ENCODE results near the gene FAM120AOS. TPM values are rescaled to one million over a fixed set of nuclear protein-coding genes. Genes with fewer than 3 reads are reported as not detected.

The FAM120AOS gene
- polyA plus RNA-seq, 1 experiment = 34.3 TPM

DNA sequence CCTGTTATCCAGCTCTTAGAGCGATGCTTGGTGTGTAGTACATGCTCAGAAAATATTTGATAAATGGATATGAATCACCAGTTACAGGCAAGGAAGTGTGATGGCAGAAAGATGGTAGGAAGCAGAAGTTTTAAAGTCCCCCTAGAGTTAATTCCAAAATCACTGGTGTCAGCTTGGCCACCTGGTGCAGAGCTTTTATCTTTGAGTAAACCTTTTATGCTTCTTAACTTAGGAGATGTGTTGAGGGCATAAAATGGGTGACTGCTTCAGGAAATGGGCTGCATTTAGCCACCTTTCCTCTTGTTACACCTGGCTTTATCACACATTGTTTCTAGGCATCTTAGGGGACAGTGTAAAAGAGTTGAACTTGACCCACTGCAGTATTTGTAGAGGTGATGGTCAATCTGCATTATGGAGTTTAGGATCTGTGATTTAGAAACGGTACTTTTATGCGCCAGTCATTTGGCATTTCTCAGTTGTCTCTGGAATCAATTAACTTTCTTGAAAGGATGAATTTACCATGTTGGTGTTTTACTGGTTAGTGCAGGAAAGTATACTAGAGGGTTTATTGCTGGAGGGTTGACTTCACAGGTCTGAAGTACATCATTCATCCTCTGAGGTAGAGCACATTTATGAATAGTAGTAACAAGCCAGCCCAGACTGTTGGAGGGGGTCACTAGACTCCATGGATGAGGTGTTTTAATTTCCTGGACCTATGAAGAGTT lies 7.5 kb upstream of the FAM120AOS start:
- ChIA-PET POLR2A (no interaction called here), CTCF (no interaction called here)
- TF ChIP-seq CTCF (IDR thresholded peaks at IDR 0.05; ENCODE audit: insufficient read depth, low read depth, low read length) = no peak

GRCh38 chr9:93459432-93459847 lies 6.1 kb upstream of the FAM120AOS start:
- CTCF ChIA-PET = no interaction called here
- no peak for DNase-seq (ENCODE audit: low read depth)
- POLR2A ChIA-PET = no interaction called here
- H3K27me3 ChIP-seq (ENCODE audit: control insufficient read depth, insufficient read depth, low read length) = no peaks in the 10 kb centered on the region
- TF ChIP-seq CTCF (IDR thresholded peaks at IDR 0.05; ENCODE audit: insufficient read depth, low read depth, low read length) = no peak
- H3K4me3 ChIP-seq (ENCODE audit: low read depth, low read length) = no peak overlapping the region
- no peaks in the 10 kb centered on the region for H3K36me3 ChIP-seq (ENCODE audit: control insufficient read depth, insufficient read depth, low read length)

More for the DNA sequence above, 7.5 kb upstream of the FAM120AOS start:
- H3K27me3 ChIP-seq (ENCODE audit: control insufficient read depth, insufficient read depth, low read length) = no peaks in the 10 kb centered on the region
- no peak for DNase-seq (ENCODE audit: low read depth)
- H3K36me3 ChIP-seq (ENCODE audit: control insufficient read depth, insufficient read depth, low read length) = no peaks in the 10 kb centered on the region
- no peak overlapping the region for H3K4me3 ChIP-seq (ENCODE audit: low read depth, low read length)

DNA sequence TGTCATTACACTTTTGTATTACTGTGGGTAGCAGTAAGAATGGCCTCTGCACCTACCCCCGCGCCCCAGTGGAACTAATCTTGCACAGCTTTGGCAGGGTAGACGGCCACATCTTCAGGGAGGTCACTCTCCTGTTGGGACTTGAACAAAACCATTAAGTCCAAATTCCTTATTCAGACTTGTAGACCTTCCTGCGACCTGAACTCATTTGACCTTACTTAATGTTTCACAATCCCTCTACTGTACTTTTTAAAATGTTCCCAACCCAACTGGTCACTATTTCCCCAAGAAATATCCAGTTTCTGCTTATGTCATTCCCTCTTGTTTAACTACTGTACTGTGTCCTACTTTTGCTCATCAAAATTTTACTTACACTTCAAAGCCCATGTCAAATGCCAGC lies 5.3 kb upstream of the FAM120AOS start:
- no peak for TF ChIP-seq CTCF (IDR thresholded peaks at IDR 0.05; ENCODE audit: insufficient read depth, low read depth, low read length)
- POLR2A ChIA-PET = no interaction called here
- Histone ChIP-seq H3K36me3 (ENCODE audit: control insufficient read depth, insufficient read depth, low read length) (no peaks in the 10 kb centered on the region), H3K4me3 (ENCODE audit: low read depth, low read length) (no peak overlapping the region), H3K27me3 (ENCODE audit: control insufficient read depth, insufficient read depth, low read length) (no peaks in the 10 kb centered on the region)
- no peak for DNase-seq (ENCODE audit: low read depth)
- CTCF ChIA-PET = no interaction called here

DNA sequence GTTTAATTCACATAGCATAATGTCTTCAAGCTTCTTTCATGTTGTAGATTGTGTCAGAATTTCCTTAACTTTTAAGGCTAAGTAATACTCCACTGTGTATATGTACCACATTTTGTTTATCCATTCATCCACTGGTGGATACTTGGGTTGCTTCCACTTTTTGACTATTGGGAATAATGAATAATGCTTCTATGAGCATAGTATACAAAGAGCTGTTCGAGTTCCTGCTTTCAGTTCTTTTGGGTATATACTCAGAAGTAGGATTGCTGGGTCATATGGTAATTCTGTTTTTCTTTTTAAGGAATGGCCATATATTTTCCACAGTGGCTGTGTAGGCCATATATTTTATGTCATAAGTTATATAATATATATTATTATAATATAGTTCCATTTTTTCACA lies 3.6 kb upstream of the FAM120AOS start:
- H3K4me3 ChIP-seq (ENCODE audit: low read depth, low read length) = no peak overlapping the region
- H3K36me3 ChIP-seq (ENCODE audit: control insufficient read depth, insufficient read depth, low read length) = no peaks in the 10 kb centered on the region
- no peaks in the 10 kb centered on the region for H3K27me3 ChIP-seq (ENCODE audit: control insufficient read depth, insufficient read depth, low read length)
- POLR2A ChIA-PET = no interaction called here
- no peak for DNase-seq (ENCODE audit: low read depth)
- CTCF ChIA-PET = no interaction called here
- no peak for TF ChIP-seq CTCF (IDR thresholded peaks at IDR 0.05; ENCODE audit: insufficient read depth, low read depth, low read length)

DNA sequence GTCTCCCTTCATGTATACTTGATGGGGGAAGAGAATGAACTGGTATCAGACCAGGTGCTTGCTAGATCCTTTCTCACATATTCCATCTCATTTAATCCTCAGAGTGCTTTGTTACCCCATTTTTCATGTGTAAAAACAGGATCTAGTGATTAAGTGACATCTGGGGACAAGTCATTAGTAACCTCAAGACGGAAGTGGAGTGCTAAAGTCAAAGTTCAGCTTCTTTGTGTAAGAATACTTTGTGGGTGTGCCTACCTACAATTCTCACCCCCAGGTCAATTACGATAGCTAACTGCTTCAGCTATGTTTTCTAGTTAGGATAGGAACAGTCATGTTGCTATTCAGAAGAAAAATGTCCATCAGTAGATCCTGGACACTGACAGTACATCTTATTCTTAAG lies 3.1 kb upstream of the FAM120AOS start:
- Histone ChIP-seq H3K36me3 (ENCODE audit: control insufficient read depth, insufficient read depth, low read length) (no peaks in the 10 kb centered on the region), H3K4me3 (ENCODE audit: low read depth, low read length) (no peak overlapping the region), H3K27me3 (ENCODE audit: control insufficient read depth, insufficient read depth, low read length) (no peaks in the 10 kb centered on the region)
- CTCF ChIA-PET = no interaction called here
- no peak for DNase-seq (ENCODE audit: low read depth)
- POLR2A ChIA-PET = no interaction called here
- no peak for TF ChIP-seq CTCF (IDR thresholded peaks at IDR 0.05; ENCODE audit: insufficient read depth, low read depth, low read length)
